ENCODE measurements around the gene HSBP1L1. TPM values are rescaled to one million over a fixed set of nuclear protein-coding genes. Genes with fewer than 3 reads are reported as not detected.

Gene HSBP1L1
- total and polyA plus RNA-seq, 2 of the 8 experiments (the other 6 are each of a cell fraction or from before 2014, with no cell fraction given): 1.0 to 1.3 TPM

- TF ChIP-seq ZNF274 (IDR thresholded peaks at IDR 0.05; ENCODE audit: borderline replicate concordance, extremely low read depth, low read length): no peak
- TF ChIP-seq JUN (IDR thresholded peaks at IDR 0.05; ENCODE audit: low read depth, low read length): no peak
- no peak for TF ChIP-seq CEBPB (IDR thresholded peaks at IDR 0.05; ENCODE audit: low read depth, low read length)
- no peak for TF ChIP-seq EZH2 (IDR thresholded peaks at IDR 0.05; ENCODE audit: low read depth, low read length, severe bottlenecking)
Observed at GRCh38 chr18:79975985-79976680, 11.7 kb downstream of the HSBP1L1 start (continued).
